SU-DHL-6 (cell line): ENCODE measurements around the gene KRT23.

ENCODE experiments used
- H2AFZ ChIP-seq: fragments of 200-600 bp; sonication (generic); 2 replicates; pipeline ENCODE4 v1.6.1; 2014; ENCODE audit warnings: low read depth, mild to moderate bottlenecking, moderate library complexity, mixed read lengths, antibody characterized with exemption, low read length; ENCODE audit not compliant: severe bottlenecking
- H3F3A ChIP-seq: fragments of 200-600 bp; shearing (Covaris generic); 2 replicates; pipeline ENCODE4 v1.6.0; 2016; ENCODE audit warnings: antibody characterized with exemption, mild to moderate bottlenecking; ENCODE audit not compliant: insufficient read depth
- H3K27ac ChIP-seq: fragments of 200-600 bp; sonication (generic); 2 replicates; pipeline ENCODE4 v1.5.1; 2016; ENCODE audit warnings: low read depth, mild to moderate bottlenecking, low read length, moderate library complexity, mixed read lengths
- H3K27me3 ChIP-seq: fragments of 200-600 bp; sonication (generic), shearing (Covaris generic); 2 replicates; pipeline ENCODE4 v1.6.0; 2014; ENCODE audit warnings: mild to moderate bottlenecking, low read length
- H3K36me3 ChIP-seq: fragments of 200-600 bp; sonication (generic); 2 replicates; pipeline ENCODE4 v1.6.1; 2014; ENCODE audit warnings: mild to moderate bottlenecking, low read length, mixed read lengths
- H3K4me2 ChIP-seq: fragments of 300-600, 200-600 bp; shearing (Covaris generic), sonication (generic); 2 replicates; pipeline ENCODE4 v1.6.0; 2014; ENCODE audit warnings: low read length, low read depth, mild to moderate bottlenecking; ENCODE audit not compliant: poor library complexity, severe bottlenecking
- H3K4me3 ChIP-seq: fragments of 200-600 bp; sonication (generic); 2 replicates; pipeline ENCODE4 v1.5.1; 2014; ENCODE audit warnings: antibody characterized with exemption, low read length, mild to moderate bottlenecking, mixed read lengths; ENCODE audit not compliant: insufficient read depth, poor library complexity, severe bottlenecking
- H3K79me2 ChIP-seq: fragments of 200-600 bp; sonication (generic); 2 replicates; pipeline ENCODE4 v1.6.1; 2014; ENCODE audit warnings: mild to moderate bottlenecking, low read length, moderate library complexity; ENCODE audit not compliant: insufficient read depth
- H3K9ac ChIP-seq: fragments of 200-600 bp; sonication (generic); 2 replicates; pipeline ENCODE4 v1.7.0; 2014; ENCODE audit warnings: mild to moderate bottlenecking, low read length
- H3K9me2 ChIP-seq: fragments of 200-600 bp; sonication (generic); replicated peaks from 2 replicates; pipeline ENCODE4 v1.6.1; 2014; ENCODE audit warnings: low read length; ENCODE audit not compliant: insufficient read depth
- H3K9me3 ChIP-seq: fragments of 200-600 bp; sonication (generic); 2 replicates; pipeline ENCODE4 v1.6.1; 2014; ENCODE audit warnings: low read length, mixed read lengths; ENCODE audit not compliant: insufficient read depth
- H4K20me1 ChIP-seq: fragments of 200-600 bp; sonication (generic); 2 replicates; pipeline ENCODE4 v1.6.1; 2014; ENCODE audit warnings: low read depth, mild to moderate bottlenecking, antibody characterized with exemption, low read length, moderate library complexity, mixed read lengths
- EZH2phosphoT487 ChIP-seq: fragments of 200-600 bp; sonication (generic), shearing (Covaris generic); conservative IDR thresholded peaks from 2 replicates; pipeline ENCODE4 v1.6.1; 2018; ENCODE audit warnings: mild to moderate bottlenecking, antibody characterized with exemption, low read length, moderate library complexity, mixed read lengths
- TF ChIP-seq, protein P1 (sequence below): fragments of 200-600 bp; sonication (generic); IDR thresholded peaks from one replicate; pipeline ENCODE4 v1.5.1; 2017; ENCODE audit warnings: antibody characterized with exemption, mild to moderate bottlenecking, low read length, moderate library complexity; ENCODE audit not compliant: insufficient read depth, poor library complexity, severe bottlenecking

The KRT23 gene

DNA sequence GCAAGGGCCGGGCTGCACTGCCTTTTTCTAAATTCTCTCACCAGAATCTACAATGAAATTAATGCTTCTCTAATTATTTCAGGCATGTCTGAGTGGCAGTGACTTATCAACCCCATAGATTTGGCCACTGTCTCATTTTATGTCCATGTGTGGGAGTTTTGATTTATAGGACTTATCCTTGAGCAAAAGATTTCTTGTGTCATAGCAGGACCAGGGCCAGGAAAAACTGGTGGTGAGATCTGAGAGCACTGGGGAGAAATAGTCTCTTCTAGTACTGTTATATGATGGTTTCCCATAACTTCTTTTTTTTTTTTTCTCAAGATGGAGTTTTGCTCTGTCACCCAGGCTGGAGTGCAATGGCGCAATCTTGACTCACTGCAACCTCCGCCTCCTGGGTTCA, 1.5 kb upstream of the KRT23 start:
- Histone ChIP-seq H3F3A (no peaks in the 10 kb centered on the region), H3K27me3 (no peaks in the 10 kb centered on the region), H3K4me2 (no peak overlapping the region), H2AFZ (no peak overlapping the region), H3K9ac (no peak overlapping the region), H3K4me3 (no peak overlapping the region), H3K79me2 (no peaks in the 10 kb centered on the region), H3K9me3 (no peaks in the 10 kb centered on the region), H3K9me2 (no peaks in the 10 kb centered on the region), H3K27ac (no peak overlapping the region), H3K36me3 (no peaks in the 10 kb centered on the region), H4K20me1 (no peaks in the 10 kb centered on the region)
- no peak for TF ChIP-seq EZH2phosphoT487
- TF ChIP-seq, protein P1, sequence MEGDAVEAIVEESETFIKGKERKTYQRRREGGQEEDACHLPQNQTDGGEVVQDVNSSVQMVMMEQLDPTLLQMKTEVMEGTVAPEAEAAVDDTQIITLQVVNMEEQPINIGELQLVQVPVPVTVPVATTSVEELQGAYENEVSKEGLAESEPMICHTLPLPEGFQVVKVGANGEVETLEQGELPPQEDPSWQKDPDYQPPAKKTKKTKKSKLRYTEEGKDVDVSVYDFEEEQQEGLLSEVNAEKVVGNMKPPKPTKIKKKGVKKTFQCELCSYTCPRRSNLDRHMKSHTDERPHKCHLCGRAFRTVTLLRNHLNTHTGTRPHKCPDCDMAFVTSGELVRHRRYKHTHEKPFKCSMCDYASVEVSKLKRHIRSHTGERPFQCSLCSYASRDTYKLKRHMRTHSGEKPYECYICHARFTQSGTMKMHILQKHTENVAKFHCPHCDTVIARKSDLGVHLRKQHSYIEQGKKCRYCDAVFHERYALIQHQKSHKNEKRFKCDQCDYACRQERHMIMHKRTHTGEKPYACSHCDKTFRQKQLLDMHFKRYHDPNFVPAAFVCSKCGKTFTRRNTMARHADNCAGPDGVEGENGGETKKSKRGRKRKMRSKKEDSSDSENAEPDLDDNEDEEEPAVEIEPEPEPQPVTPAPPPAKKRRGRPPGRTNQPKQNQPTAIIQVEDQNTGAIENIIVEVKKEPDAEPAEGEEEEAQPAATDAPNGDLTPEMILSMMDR, result no peak

DNA sequence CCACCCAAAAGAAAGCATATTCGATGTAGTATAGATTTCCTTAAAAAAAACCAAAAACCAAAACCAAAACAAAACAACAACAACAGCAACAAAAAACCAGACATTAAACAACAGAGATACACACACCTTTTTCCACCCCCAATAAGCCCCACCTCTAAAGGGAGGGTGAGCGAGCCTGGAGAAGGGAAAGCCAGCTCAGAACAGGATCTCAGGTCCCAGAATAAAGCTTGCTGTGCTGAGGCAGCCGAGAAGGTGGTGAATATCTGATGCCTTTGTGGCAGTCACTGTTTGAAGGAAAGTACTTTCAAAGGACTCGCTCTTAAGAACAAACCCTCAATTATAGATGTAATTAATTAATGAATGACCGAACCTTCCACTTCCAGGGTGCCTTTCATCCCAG, 470 bp downstream of the KRT23 start:
- Histone ChIP-seq H3K4me3 (no peak overlapping the region), H3F3A (no peaks in the 10 kb centered on the region), H2AFZ (no peak overlapping the region), H3K9ac (no peak overlapping the region), H3K36me3 (no peaks in the 10 kb centered on the region), H3K4me2 (no peak overlapping the region), H3K79me2 (no peaks in the 10 kb centered on the region), H3K27me3 (no peaks in the 10 kb centered on the region), H3K9me2 (no peaks in the 10 kb centered on the region), H3K27ac (no peak overlapping the region), H4K20me1 (no peaks in the 10 kb centered on the region), H3K9me3 (no peaks in the 10 kb centered on the region)
- TF ChIP-seq EZH2phosphoT487, result no peak
- TF ChIP-seq, protein P1, result no peak

GRCh38 chr17:40936437-40936971, 942 bp downstream of the KRT23 start:
- Histone ChIP-seq H3K9ac (no peak overlapping the region), H4K20me1 (no peaks in the 10 kb centered on the region), H2AFZ (no peak overlapping the region), H3K4me2 (no peak overlapping the region), H3K36me3 (no peaks in the 10 kb centered on the region), H3K9me2 (no peaks in the 10 kb centered on the region), H3F3A (no peaks in the 10 kb centered on the region), H3K27ac (no peak overlapping the region), H3K9me3 (no peaks in the 10 kb centered on the region), H3K27me3 (no peaks in the 10 kb centered on the region), H3K4me3 (no peak overlapping the region), H3K79me2 (no peaks in the 10 kb centered on the region)
- no peak for TF ChIP-seq EZH2phosphoT487
- TF ChIP-seq, protein P1, result no peak
